Stimulated activated CD8-positive, alpha-beta memory T cell treated with anti-CD3 and anti-CD28 coated beads, Interleukin-15, amount 100 ng/mL, for 48 hours (primary cell): ENCODE measurements around the gene KRT33A.

ENCODE experiments used
- DNase-seq, 2 donors: peaks; one replicate each; pipeline ENCODE4 v3.0.0-alpha.2; 2020; ENCODE audit warnings: low read depth in 2 of 2

KRT33A gene

DNA sequence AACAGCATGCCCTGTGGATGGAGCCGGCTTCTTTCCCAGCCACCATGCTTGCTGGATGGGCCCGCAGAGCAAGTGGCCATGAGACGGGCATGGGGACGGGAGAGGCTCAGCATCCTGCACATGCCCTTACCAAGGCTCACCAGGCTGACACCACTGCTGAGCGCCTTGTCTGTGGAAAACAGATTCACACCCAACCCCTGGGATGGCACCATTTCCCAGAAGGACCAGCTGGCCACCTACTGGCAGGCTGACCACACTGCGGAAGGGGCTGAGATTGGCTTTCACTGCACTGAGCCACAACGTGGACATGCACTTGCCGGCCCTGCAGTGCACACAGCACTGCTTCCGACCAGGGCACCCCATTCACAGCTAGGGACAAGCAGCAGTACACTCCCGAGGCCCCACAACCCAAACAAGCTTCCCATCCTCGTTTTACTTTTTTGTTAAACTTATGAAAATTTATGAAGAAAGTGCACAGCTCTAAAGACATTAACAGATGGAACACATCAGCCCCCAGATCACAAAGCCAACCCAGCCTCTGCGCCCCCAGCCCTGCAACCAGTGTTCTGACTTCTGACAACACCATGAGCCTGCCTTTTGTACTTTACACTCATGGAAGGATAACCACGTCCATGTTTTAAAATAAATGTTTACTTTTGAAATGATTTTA is 21.2 kb downstream of the KRT33A start:
- DNase-seq: no peak

DNA sequence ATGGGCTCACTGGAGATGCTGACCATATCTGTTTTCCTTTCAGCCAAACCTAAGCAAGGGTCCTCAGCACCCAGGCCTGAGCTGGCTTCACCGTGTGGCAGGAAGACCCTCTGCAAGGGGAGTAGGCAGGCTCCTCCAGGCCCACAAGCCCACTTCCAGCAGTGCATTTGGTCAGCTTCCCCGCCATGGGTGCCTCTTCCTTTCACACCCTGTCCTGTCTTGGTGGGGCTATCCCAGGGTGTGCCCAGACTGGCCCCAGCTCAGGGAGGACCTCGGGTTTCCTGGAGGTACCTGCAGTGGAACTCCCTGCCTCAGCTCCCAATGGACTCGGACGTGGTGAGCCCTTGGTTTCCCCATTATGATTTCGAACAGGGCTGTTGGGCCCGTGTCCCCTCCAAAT is 22.4 kb downstream of the KRT33A start:
- DNase-seq: no peak

DNA sequence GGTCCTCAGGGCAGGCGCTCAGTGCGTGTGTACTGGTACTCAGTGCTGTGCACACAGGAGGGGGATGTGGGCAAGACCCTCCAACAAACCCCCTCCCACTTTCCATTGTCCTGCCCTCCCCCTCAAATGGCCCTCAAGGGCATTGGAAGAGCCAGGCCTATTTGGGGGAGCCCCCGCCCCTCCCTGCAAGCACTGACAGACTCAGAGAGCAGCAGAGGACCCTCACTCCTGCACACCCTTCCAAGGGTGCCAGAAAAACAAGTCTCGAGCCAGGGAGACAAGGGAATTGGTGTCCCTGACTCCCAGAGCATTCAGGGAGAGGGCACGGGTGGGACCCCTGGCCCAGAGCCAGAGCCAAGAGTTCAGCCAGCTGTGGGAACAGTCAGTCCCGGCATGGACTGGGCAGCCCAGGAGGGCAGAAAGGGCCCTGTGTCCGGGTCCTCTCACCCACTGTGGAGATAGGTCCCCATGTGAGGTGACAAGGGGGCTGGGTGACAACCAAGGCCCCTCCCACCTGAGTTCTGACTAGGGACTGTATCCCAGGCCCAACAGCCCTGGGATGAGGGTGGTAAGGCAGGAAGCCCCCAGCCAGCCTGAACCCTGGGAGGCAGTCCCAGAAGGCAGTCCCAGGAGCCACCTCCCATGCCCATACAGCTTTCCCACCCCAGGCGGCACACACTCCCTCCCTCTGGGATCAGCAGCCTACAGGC is 23.1 kb downstream of the KRT33A start:
- no peak for DNase-seq

DNA sequence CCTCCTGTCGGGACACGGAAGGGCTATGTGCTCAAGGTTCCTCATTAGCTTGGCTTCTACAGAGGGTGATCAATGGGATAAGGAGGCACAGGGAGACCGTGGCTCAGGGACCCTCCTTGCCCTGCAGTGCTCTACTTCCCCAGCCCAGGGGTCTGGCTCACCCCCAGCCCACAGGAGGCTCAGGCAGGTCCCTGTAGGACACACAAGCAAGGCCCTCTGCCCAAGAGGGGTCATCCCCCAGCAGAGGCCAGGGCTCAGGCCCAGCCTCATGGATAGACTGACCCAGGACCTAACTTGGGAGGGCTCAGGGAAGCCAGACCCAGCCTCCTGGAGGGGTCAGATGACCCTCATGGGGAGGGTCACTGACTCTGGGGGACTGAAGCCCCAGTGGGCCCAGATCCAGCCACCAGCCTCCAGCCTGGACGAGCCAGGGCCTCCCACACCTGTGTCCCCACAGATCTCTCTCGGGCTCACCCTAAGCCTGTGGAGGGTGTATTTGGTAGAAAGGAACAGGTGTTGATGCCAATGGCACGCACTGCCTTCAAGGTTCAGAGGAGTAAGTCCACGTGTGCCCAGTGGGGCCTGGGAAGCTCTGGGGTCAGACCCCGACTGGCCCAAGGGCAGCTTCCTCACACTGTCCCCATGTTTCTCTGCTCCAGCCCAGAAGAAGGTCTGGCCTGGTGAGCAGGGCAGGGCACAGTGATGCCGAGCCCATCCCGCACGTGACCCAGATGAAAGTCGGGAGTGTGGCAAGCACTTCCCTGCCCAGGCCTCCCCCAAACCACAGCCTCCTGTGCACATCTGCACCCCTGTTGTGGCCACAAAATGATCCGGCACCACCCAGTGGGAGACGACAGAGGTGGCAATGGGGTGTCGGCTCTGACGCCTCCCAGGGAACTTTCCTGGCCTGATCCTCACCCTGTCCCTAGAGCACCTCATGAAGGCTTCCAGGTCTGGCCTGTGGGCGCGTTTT is 24.2 kb downstream of the KRT33A start:
- no peak for DNase-seq

DNA sequence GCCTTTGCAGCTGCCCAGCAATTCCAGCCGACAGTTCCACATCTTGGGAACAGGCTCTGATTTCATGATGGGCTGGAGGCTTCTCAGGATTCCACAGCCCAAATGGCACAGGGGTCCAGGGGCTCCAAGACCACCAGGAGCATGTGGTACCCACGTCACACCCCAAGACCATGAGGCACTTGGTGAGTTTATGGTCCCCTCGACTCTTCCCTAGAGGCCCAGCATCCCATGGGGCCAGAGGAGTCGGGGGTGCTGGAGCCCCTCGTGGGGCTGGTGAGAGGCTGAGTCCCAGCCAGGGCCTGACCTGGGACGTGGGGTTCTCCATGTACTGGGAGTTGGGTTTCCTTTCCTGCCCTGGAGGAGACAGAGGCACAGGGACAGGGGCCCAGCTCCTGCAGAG is 25.0 kb downstream of the KRT33A start:
- no peak for DNase-seq

DNA sequence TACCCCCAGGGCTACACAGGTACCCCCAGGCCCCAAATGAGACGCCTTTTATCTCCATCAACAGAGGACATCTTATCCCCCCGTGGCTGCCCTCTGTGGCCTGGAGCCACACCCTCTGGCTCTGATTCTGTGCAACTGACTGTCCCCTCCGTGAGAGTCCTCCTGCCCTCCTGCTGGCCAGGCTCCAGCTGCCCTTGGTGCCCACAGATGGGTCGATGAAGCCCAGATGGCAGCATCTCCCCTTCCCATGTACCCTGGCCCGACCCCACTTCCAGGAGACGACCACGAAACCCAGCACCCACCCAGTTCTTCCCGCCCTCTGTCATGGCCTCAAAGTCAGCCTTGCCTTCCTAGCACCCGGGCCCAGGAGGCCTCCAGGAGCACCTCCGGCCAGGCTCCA is 25.5 kb downstream of the KRT33A start:
- no peak for DNase-seq

DNA sequence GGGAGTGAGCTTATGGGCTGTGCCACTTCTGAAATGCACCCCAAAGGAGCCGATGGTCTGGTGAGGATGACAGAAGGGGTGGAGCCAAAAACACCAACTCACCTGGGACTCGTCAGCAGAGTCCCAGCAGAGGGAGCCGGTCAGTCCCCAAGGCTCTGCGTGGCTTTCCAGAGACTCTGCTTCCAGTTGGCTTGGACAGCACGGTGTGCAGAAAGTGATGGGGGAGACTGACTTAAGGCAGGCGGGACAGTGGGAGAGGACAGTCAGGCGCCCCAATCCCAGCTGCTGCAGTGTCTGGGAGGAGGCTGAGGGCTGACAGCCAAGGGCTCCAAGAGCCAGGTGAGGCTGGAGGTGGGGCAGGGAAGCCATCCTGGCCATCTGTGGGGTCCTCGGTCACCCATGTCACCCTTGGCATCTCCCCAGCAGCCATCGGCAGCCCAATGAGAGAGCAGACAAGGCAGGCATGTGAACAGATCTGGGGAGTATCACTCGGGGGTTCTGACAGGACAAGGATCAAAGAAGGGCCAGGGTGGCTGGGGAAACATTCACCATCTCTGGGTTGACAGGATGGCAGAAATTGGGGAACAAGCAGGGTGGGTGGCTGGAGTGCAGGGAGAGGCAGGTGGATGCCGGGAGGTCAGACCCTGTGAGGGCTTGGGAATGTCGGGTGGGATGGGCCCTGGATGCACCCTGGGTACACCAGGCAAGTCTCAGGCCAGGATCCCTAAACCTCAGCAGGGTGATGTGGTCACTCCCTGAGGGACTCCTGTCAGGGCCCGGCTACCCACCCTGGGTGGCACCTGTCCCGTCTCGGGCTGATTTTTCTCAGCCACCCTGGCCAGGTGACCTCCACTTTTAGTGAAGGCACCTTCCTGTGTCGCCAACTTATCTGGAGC is 26.2 kb downstream of the KRT33A start:
- no peak for DNase-seq

DNA sequence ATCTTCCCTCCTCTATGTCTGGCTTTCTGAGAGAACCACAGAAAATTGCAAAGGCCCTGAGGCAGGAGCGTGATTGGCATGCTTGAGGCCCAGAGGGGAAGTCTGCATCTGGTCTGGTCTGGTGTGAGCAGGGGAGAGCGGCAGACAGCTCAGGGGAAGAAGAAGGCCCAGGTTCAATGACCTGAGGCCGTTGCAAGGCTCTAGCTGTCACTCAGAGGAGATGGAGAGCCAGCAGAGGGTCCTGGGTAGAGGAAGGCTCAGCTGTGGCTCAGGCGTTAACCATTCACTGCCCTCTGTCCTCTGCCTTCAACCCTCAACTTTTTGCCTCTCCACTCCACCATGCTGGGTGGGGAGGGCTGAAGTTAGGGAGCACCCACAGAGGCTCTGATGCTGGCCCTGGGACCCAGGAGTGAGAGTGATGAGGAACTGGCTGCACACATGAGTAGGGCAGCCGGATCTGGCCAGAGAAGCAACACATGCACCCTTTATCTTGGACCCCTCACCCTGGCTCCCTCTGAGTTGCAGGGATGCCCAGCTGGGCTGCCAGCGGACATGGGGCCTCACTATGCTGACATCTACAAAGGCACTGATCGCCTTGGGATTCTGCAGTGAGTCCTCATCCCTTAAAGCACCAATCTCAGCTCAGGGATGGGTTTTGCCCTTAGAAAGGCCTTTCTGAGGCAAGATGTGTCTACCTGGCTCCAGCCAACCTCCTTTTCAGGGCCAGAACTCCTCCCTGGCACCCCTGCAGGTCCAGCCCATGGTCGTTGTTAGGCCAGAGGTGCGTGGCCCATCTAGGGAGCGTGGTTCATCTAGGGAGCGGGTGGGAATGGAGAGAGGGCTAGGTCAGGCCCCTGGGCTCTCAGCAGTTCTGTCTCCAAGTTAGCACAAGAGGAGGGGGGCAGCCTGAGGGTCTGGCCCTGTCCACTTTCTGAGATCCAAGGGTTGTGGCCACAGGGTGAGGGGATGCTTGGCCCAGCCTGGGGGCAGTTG is 27.4 kb downstream of the KRT33A start:
- DNase-seq: no peak

DNA sequence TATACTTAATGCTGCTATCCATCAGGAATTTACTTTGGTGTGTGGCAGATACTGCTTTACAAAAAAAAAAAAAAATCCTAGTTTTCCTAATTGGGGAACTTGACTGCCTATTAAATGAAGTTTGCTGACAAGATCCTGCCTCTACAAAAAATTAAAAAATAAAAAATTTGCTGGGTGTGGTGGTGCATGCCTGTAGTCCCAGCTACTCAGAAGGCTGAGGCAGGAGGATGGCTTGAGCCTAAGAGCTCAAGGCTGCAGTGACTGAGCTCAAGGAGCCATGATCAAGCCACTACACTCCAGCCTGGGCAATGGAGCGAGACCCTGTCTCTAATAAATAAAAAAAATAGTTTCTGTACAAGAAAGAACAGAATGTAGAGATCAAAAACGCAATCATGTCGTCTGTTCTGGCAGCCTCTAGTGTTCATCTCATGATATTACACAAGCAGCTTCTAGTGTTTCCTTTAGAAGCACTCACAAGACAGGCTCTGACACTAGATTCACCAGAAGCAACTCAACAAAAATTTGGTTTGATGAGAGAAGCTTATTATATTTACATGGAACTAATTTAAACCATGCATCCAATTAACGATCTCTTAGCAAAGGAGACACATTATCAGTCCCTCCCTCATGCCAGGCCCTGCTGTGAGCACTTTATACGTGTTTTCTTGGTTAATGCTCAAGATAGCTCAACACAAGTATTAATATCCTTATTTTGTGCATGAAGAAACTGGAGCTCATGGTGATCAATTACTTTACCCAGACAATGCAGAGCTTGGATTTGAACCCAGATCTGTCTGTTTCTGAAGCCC is 28.3 kb downstream of the KRT33A start:
- DNase-seq: no peak

DNA sequence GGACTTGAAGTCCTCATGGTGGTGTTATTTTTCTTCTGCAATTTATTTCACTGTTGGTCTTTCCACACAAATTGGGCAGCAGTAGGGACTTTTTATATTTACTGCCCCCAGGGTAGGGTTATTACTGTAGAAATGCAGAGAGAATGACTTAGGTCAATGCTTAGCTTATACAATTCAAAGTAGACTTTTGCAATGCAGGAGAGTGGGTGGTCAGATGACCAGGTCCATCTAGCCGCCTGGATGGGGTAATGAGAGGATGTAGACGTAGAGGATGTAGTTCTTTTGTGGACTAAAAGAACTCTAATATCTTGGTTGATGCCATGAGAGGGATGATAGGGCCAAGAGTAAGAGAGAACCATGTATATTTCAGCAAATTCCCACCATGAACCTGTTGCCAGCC is 32.4 kb downstream of the KRT33A start:
- DNase-seq: no peak

DNA sequence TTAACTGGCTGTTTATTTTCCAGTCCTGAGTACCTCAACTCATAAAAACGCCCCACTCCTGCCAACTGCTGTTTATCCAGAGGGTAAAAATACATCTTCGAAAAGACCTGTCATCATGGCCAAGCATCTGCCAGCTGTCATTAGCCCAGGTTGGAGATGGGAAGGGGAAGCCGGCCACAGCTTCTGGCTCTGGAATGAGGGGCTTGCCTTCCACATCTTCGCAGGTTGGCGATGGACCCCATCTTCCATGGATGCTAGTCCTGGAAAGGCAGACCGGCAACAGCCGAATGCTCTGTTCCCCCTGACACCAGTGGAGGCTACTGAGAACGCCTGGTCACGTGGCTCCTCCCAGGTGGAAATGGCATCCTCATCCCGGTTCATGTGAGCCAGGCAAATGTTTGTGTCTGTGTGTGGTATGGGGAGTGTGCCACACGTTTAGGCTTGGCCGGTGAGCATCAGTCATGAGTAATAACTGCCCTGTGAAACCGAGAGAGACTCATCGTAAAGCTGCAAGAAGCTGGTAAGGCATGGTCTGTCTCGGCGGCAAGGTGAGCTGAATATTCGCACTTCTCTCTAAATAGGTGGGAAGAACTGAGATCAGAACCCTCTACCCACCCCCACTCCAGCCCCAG is 34.7 kb downstream of the KRT33A start:
- DNase-seq: no peak

DNA sequence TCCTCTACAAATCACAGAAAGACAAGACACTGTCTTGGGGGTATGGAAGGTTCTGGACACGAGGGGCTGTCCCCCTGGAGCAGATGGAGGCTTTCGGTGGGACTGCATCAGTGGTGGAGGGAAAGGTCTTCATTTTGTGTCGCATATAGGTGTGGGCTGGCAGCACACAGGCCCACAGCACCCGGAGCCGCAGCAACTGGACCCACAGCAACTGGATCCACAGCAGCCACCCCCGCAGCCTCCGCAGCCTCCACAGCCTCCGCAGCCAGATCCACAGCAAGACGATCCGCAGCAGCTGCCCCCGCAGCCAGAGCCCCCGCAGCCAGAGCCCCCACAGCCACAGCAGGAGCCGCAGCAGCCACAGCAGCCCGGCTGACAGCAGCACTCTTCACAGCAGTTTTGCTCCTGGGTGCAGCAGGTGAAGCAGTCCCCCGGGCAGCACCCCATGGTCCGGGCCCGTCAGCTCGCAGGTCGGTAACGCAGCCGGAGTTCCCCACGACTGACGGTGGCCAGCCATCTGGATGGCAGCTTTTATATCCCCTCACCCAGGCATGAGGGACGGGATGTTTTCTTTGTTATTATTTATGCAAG is 35.3 kb downstream of the KRT33A start, which contains the start of gene KRTAP17-1:
Gene KRTAP17-1 (minus strand): TSS at position 507 of the 591 bp plus-strand sequence. CDS start 60 bp downstream, at position 447.
- no peak for DNase-seq

DNA sequence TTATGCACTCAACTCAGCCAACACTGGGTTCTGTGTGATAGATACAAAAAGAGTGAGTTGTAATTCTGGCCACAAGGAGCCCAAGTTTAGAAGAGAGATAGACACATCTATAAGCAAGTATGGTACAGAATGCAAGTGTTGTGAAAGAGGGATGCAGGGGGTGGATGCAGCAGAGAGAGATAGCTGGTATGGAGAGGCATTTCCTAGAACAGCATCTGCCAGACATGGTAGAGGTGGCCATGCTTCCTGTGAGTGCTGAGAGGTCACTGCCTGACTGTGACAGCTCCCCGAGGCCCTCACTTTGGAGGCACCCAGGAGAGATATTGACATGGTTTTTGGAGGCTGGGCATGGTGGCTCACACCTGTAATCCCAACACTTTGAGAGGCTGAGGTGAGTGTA is 39.5 kb downstream of the KRT33A start:
- DNase-seq: no peak

DNA sequence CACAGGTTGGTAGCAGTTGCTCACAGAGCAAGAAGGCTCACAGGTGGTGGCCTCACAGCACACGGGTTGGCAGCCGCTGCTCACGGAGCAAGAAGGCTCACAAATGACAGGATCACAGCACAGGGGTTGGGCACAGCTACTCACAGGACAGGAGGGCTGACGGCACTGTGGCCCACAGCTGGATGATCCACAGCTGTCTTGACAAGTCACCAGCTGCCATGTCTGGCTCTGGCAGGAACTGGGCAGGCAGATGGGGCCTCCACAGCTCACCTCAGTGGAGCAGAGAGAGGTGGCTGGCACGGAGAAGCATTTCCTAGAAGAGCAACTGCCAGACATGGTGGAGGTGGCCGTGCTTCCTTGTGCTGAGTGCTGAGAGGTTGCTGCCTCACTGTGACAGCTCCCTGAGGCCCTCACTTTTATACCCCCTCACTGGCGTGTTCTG is 41.7 kb downstream of the KRT33A start, which contains the start of gene KRTAP16-1:
Gene KRTAP16-1 (minus strand): TSS at position 392 of the 442 bp plus-strand sequence. CDS start 56 bp downstream, at position 336.
- no peak for DNase-seq

DNA sequence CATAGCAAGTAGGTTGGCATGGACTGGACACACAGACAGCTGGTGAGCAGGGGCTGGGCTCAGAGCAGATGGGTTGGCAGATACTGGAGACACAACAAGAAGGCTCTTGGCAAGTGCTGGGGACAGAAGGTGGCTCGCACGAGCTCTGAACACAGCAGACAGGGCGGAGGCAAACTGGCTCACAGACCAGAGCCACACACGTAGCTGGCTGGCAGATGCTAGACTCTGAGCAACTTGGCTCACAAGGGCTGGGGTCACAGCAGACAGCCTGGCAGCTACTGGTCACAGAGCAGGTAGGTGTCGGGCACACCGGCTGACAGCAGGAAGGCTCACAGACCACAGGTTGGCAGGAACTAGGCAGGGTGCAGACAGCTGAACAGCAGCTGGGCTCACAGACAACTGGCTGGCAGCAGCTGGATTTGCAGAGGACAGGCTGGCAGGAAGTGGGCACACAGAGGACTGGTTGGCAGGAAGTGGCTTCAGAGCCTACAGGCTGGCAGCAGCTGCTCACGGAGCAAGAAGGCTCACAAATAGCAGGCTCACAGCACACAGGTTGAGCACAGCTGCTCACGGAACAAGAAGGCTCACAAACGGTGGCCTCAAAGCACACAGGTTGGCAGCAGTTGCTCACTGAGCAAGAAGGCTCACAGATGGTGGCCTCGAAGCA is 42.2 kb downstream of the KRT33A start:
- DNase-seq: peak; percentile 31 to 32

DNA sequence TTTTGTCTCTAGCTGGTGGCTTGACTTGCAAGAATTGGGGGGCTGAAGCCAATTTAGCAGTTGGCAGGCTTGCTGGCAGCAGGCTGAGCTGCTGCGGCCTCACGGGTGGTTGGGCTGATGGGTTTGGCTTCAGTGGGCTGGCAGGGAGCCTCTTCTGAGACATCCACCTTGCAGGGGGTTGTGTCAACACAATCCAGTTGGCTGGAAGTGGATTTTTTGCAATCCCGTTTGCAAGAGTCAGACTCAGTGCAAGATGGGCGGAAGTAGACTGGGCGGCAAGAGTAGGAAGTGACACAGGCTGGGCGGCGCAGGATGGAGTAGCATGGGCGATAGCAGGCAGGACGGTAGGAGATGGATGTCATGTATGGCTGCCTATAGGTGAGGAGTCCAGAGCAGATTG is 43.0 kb downstream of the KRT33A start:
- DNase-seq: no peak

DNA sequence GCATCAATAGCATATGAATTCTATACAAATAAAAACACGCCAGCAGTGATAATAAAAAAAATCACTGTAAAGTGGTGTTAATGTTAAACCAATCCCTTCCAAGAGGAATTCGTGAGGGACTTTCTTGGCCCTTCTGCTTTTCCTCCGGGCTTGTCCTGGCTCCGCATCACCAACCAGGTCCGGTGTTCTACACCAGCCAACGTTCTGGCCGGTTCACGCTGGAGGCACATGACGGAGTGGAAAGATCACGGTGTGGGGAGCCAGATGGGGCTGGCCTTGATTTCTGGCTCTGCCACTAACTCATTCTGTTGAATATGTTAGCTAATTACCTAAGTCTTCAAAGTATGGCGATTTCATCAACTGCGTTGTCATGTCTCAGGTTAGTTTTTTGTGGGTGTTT is 46.5 kb downstream of the KRT33A start:
- DNase-seq: no peak

DNA sequence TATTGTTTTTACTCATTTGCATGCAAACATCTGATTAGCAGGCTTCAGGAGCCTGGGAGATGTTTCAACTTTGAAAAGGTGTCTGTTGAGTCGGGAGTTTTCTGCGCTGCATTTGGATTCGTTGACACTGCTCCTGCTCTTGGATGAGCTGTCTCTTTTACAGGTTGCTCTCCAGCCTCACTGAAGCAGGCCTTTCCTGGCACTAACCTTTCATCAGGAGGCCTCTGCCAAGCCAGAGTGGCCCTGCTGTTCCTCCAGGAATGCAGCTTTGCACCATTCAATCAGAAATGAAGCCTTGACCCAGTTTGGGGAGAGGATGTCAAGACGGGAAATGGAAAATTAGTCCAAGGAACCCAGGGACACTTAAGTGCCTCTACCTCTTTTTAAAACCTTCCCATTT is 47.6 kb downstream of the KRT33A start:
- DNase-seq: no peak
